HG03025 (cell line): Measurements from ENCODE around the gene DPP4.

Experiments
- ATAC-seq: cut with Tn5 transposase; IDR thresholded peaks from one replicate; pipeline ENCODE4 v1.9.1; 2021; ENCODE audit warnings: mild to moderate bottlenecking, moderate library complexity; ENCODE audit not compliant: unreplicated experiment, low FRiP score

DPP4 gene

DNA sequence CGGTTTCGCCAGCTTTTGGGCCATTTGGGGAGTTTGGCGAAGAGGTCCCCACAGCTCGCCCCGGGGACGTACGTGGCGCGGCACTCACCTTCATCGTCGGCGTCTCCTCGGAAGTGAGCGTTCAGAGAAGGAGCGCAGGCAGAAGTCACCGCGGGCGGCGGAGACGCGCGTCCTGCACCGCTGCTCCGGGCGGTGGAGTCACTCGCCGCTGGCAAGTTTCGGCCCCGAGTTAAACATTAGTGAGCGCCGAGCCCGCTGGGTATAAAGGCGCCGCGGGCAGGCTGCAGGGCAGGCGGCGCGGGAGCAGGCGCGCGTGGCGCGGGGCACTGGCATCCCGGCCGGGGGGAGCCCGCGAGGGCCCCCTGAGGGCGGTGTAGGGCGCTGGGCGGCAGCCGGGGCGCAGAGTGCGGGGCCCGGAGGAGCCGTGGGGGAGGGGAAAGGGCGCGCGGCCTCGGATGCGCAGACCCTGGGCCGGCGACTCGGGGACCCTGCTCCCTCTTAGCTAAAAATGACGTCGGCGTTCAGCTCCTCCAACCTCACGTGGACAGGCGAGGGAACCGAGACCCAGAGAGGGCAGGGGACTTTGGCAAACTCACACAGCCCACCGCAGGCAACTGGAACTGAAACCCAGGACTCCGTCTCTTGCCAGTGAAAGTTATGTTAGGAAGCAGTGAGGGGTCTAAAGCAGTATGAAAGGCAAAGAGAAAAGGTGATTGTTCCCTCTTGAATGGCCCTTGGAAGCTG is at the start of gene DPP4:
DPP4 (minus strand) TSS at position 328 of the 744 bp plus-strand sequence; CDS start at position 94, 234 bp downstream.
- peak; percentile 80 for ATAC-seq

DNA sequence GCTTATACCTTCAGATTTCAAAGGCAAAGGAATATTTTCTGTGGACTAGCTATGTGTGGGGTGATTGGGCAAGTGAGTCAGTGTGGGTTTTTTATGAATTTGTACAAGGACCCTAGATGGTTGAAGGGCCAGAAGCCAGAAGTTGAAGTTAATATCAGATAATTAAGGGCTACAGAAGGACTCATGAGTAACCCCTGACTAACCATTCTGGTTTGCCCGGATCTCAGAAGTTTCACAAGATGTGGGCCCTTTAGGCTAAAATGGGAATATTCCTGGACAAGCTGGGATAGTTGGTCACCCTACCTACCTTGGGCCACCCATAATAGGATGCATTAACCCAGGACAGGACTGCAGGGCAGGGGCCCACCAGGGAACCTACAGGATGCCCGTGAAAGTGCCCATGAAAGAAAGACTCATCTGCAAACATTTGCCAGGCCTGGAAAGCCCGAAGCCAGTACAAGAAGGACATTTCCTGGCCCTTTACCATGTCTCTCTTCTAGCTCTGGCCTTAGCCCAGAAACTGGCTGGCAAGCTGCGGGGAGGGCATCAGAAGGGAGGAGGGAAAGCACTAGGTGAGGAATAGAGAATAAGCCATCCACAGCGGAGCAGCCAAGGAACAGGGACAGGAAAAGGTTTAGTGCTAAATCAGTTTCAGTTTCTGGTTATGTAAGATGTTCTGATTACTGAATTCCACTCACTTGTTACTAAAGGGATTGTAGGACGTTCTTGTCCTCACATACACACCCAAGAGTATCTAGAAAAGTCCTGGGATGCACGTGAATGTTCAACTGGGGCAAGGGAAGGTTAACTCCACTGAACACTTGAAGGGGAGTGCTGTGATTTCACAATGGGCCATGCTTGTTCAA is 44.4 kb upstream of the DPP4 start:
- ATAC-seq, result no peak

DNA sequence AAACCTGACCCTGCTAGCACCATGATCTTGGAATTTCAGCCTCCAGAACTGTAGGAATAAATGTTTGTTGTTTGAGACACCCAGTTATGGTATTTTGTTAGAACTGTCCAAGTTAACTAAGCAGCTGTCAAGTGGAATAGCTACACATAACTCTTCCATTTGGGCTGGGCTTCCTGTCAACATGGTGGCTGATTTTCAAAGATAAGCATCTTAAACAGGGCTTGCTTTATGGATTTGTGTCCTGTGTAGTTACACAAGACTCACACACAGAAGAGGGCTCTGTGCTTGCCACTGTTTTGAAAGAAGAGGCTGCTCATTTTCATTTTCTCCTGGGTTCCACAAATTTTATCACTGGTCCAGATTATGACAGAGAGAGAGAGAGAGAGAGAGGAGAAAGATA is 42.3 kb upstream of the DPP4 start:
- ATAC-seq, result no peak

DNA sequence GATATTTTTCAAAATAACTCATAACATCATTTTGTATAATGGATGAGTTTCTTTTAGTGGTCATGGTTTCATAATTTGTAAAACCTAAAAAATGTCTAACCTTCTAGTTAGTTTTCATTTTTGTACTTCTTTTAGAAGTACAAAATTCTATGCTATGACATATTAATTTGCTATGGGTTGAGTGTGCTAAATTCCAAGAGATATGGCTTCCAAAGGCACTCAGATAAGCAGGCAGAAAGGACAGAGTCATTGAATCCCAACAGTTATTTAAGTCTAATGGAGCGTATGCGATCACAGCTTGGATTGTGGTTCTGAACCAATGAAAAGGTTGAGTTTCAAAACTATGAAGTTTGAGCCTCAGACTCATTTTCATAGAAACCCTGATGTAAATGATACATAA is 41.1 kb upstream of the DPP4 start:
- ATAC-seq, result no peak

DNA sequence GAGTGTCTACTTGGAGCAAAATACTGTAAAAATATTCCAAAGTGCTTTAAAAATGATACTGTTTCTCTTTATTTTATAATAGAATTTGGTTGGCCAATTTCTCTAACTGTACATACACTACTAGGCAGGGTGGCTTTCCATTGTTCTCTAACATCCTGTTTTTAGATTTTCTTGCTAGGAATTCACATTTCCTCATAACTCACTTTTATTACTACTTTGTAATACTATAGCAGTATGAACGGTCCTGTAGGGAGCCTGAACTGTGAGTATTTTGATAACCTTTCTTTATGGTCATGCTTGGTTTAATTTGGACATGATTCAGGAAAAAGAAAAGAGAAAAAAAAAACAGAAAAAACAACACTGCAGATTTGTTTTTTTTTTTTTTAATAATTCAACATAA is 40.3 kb upstream of the DPP4 start:
- no peak for ATAC-seq

DNA sequence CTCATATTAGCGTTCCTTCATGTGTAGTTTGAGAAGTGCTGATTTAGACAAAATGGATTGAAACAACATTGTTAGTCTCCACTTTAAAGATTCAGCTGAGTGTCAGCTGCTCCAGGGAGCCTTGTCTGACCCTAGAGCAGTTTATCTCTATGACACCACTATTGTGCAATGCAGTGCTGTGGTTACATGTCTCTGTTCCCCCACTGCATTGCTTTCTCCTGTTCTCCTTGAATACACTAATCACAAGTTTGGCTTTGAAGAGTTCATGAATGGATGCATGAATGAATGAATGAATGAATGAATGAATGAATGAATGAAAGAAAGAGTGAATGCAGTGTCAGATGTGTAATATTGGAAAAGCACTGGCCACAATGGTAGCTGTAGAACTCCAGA is 39.8 kb upstream of the DPP4 start:
- ATAC-seq, result no peak

DNA sequence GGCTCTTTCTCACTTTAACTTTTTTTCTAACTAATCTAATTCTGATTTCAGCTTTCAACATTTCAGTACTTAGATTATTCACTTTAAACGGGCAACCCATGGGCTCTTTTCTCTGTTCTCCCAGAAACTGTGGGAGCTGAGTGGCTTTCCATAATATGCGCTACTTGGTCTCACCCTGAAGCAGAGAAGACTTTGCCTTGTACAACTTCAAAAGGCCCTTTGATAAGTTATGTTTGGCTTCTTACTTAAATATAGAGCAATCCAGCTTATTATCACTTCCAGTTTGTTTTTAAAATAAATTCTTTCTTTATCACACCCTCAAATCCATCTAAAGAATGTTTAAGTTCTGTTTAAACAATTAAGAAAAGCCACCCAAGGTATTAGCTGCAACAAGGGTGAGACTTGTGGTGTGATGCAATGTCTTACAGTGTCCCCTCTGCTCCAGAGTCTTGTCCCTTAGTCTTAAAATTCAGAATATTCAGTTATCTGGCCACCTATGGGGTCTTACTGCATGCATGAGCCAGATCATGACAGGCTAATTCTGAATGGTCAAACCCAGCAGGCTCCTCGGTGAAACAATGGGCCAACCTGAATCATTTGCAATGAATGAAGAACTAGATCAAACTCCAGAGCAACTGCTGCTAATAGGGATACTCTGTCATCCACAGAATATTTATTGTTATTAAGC is 39.2 kb upstream of the DPP4 start:
- no peak for ATAC-seq

DNA sequence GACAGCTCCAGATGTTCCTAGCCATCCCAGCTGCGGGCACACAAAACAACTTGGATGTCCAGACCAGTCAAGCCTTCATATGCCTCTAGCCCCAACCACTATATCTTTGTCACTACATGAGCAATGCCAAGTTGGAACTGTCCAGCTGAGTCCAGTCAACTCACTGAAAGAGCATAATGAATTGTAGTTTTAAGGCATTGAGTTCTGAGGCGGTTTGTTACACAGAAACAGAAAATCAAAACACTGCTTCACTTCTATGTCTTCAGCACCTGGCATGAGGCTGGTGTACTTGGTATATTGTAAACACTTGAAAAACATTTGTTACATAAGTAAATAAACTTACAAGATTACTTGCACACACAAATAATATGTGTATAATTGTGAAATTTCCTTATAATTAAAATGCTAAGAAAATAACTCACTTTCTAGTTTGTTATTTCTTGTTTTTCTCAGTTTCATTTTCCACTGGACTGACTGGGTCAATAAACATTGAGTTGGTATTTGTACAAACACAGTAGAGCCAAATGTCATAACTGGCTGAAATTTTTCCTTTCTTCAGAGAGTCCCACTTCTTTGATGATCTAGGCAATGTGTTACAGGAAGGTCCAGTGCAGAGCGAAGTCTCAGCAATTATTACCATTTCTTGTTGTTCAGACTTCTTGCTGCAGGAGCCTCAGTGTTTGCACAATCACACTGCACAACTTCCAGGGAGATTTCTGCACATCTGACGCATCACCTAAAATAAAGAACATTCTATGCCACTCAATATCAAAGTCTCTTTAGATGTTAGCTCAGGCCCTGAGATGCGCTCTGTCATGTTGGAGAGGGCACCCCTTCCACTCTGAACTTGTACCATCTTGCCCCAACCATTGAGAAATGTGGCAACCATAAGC is 38.2 kb upstream of the DPP4 start:
- ATAC-seq, result no peak

DNA sequence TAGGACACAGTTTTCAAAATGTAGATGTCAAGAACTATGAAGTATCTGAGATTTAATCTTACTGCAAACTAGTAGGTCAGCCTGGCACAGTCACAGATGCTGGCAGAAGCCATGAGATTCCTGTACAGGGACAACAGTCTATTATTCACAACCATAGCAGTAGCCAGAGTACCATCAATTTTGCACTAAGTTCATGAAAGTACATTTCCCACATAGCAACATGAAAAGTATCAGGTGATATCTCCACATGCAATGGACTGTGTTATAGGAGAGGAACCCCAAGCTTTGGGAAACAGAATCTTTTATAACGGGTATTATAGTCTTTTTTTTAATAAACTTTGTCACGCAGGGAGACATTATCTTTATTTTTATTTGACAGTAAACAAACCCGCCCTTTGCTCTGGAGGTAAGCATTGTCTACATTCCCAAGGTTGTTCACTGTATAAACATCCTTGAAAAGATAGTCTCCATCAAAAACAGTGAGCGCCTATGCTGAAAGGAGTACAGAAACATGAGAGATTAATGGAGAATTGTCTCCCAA is 33.4 kb upstream of the DPP4 start:
- ATAC-seq, result no peak

DNA sequence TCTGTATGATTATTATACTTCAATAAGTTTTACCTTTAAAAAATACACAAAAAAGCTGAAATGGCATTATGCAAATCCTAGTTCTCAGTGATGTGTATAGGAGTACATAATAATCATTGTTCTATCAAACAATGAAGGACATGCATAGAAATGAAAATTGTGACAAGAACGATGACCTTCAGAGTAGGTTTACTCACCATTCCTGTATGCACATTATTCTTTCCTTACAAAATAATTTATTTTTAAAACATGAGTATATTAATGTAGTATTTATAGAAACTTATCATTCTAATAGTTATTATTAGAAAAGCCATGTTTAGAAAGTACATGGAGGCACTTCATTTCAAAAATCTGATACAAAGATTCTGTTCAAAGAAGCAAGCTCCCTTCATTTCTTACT is 32.7 kb upstream of the DPP4 start:
- no peak for ATAC-seq

DNA sequence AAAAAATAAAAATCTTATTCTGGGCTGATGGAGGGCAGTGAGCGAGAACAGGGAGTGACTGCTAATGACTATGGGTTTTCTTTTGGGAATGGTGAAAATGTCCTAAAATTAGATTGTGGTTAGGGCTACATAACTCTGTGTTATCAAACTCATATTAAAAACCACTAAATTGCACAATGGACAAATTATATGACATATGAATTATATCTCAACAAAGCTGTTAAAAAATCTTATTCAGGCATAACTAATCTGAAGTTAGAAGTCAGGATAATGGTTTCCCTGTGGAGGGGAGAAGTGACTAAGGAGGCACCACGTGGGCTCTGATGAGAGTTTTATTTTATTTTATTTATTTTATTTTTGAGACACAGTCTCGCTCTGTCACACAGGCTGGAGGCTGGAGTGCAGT is 32.1 kb upstream of the DPP4 start:
- ATAC-seq, result no peak

DNA sequence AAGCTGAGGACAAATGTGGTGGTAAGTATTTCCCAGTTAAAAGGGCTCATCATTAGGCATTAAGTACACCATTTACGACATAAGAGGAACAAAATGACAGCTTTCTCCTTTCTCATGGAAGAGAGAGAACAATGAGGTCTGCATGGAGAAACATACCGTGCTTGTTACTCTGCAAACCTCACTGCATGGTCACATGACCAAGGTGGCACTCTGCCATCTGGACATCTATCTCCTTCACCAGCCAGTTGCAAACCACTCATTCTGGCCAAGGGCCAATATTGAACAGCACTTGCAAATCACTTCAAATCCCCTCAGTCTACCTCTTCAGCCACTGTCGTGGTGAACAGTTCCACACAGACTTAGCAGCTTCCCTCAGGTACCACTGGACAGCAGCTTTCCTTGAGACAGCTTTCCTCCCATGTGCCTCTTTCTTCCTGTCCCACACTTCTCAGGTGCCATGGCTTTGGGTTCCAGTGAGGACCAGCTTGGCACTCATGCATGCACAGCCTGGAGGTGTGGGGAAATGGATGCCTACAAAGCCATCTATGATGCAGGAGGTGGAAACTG is 29.5 kb upstream of the DPP4 start:
- ATAC-seq, result no peak

DNA sequence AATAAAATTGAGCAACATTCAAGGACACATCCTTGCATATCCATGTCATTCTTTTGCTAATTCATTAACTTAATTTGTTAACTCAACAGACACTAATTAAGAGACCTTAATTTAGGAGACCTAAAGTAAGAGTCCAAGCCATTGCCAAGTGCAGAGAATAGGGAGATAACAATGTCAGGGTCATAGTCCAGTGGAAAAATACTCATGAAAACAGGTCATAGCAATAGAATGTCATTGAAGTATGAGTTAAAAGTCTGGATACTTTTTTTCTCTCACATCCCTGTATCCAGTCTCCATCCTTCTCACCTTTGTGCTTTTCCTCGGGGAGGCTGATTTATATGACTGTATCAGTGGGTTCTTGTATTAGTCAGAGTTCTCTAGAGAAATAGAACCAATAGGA is 26.6 kb upstream of the DPP4 start:
- ATAC-seq, result no peak

DNA sequence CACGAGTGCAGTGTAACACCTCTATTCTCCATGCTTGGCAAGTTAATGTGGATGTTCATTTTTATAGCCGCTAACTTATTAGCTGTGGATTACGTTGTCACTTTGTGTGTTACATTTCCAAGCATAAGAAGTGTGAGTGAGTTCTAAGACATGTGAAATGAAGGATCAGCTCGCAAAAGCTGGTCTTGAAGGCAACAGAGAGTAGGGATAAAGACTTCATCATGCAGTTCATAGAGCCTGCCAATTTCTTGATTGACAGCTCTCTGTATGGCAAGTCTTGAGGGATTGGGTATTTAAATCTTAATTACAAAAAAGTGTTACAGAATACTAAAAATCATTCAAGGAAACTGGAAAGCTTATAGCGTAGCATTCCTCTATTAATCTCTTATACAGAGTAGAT is 25.8 kb upstream of the DPP4 start:
- ATAC-seq, result no peak

DNA sequence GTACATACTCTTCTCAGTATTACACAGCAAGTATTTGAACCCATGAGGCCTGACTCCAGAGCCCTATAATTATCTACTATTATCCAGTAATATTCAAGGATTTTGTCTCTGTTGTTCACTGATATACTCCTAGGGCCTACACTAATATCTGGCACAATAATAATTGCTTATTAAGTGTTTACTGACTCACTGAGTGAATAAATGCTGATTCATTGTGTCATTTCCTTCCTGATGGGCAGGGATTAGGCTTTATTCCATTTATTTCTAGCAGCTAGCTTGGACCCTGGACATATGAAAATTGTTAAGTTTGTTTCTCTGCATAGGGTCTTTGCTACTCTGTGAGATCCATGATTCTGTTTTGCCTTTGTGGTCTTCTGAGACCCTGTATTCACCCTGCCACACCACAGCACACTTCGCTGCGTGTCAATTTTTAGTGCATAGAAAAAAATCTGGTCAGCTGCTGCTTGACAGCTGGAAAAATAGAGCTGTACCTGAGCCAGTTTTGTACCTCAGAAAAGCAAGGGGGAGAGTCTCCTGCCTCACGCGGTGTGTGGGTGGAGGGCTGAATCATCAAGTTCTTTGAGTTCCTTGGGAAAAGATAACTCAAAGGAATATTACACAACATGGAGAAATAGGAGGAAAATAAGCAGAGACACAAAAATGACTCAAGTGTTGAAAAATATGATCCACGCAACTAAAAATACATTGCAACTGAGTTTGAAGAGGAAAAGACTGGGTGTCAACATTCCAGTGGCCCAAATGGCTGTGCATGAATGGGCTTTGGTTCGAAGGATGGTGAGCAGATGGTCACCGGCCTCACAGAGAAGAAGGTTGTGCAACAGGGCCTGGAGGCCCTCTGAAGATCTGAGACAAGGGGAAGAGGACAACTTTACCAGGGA is 18.9 kb upstream of the DPP4 start:
- ATAC-seq, result no peak

DNA sequence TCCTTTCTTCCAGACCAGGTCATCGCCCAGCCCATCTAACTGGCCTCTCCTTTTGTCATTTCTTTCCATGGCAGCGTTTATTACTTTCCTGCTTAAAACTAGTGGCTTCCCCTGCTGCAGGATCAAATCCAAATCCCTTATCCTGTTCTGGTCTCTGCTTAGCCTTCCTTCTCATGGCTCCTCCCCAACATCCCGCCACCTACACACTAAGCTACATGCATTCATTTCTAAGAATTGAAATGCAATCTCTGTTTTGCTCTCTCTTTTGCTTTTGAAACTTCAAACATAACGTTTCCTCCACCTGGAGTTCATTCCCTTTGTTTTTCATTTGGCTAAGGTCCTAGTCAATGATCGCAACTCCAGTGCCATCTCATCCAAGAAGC is 18.0 kb upstream of the DPP4 start:
- ATAC-seq, result no peak

DNA sequence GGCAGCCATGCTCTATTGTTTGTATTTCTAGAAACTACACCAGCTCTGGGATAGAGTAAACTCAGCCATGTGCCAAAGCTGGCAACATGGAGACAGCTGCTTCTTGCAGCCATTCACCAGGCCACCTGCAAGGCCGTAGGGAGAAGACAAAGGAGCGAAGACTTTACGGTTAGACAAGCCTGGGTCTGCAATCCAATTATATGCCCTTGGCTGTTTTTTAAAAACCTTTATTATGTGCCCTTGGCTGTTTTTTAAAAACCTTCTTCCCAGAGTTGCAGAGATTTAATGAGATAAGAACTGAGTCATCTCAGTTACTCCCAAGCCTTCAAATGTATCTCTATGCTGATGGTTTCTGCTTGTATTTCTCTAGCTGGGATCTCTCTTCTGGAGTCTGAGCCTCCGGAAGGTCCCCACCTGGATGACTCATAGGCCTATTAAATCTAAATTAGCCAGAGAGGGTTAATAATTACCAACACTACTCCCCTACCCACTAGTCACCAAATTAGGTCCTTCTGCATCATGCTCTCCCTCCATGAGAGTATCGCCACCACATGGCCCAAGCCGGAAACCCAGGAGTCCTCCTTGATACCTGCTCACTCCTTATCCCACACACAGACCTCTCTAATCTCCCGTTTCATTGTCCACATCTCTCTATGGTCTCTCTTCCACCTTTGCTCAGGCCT is 17.5 kb upstream of the DPP4 start:
- ATAC-seq, result no peak

DNA sequence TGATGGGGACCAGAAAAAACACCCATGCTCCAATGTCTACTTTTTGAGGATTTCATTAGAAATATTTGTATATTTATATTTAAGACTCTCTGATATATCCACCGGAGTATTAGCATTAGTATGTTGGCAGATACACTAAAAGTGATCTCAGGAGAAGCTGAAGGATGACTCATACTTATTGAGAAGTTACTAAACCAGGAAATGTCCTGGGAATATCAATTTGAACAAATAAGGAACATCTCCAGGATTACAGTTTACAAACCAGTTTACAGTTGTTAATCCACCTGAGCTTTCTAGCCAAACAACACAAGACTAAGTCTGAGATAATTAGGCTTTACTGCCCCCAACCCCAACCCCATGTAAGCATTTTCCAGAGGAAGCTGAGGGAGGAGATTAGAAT is 16.1 kb upstream of the DPP4 start:
- no peak for ATAC-seq
